Measurements from ENCODE around the gene PLA2G1B. TPM values are rescaled to one million over a fixed set of nuclear protein-coding genes. Genes with fewer than 3 reads are reported as not detected.

PLA2G1B gene
- total and polyA plus RNA-seq, 9 of the 15 experiments (the other 6 are each of a cell fraction or from before 2014, with no cell fraction given), result 1.4 TPM; not detected in 8

DNA sequence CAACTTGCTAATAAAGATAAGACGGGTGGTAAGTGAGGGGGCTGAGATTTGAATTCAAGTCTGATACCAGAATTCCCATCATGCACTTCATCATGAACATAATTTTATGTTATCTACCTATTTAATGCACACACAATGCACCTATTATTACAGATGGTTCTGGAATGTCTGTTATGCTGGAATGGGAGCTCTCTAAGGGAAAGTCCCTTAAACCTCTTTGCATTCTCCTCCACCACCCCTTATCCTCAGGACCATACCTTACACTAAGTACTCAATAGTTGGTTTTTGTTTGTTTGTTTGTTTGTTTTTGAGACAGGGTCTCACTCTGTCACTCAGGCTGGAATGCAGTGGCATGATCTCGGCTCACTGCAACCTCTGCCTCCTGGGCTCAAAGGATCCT lies 48.4 kb upstream of the PLA2G1B start:
- H3K27me3 ChIP-seq (ENCODE audit: control insufficient read depth in 2 of 2, insufficient read depth in 2 of 2, low read length in 2 of 2), result peaks cover 22 to 31% of the 10 kb centered on the region in 2 experiments
- peaks cover 8 to 9% of the 10 kb centered on the region in 2 experiments for H3K4me1 ChIP-seq (replicated peaks in 1 of 2; ENCODE audit: control insufficient read depth in 2 of 2, insufficient read depth in 2 of 2, low read length in 2 of 2)
- POLR2A ChIA-PET, result interaction anchor here (0.7 to 2.5 kb wide), 4 partner anchors 10 to 685 kb away, joined by 3 to 12 read pairs (median 8); partner anchors contain the start of genes RNU4-1 and RNU4-2
- WGBS (ENCODE audit: insufficient coverage, low coverage, missing lambda C conversion rate), result 0% methylated on average over 2 of the region's 2 CpGs
- in situ Hi-C loops (cut with MboI), result no loop called here
- FAIRE-seq (no peak), ATAC-seq (no peak), DNase-seq (ENCODE audit: extremely low read depth in 1 of 4, low spot score in 3 of 4) (no peak)
- no peak overlapping the region for H3K4me2 ChIP-seq (ENCODE audit: insufficient read depth, low read length)
- H3K9me3 ChIP-seq (replicated peaks; ENCODE audit: control insufficient read depth, insufficient read depth, low read depth, low read length), result no peaks in the 10 kb centered on the region
- no peak overlapping the region for H3K27ac ChIP-seq (ENCODE audit: extremely low read depth, low read depth, low read length)
- H3K36me3 ChIP-seq (ENCODE audit: control insufficient read depth, insufficient read depth, low read length), result no peaks in the 10 kb centered on the region
- intact Hi-C loops (cut with micrococcal nuclease), result no loop called here
- no peaks in the 10 kb centered on the region for H3K79me2 ChIP-seq (ENCODE audit: control insufficient read depth, insufficient read depth, low read length)
- H3K4me3 ChIP-seq, result no peak overlapping the region
- H4K20me1 ChIP-seq (replicated peaks; ENCODE audit: control insufficient read depth, insufficient read depth, low read length), result 0 out of 2 replicates have a peak, but pooled peaks cover 4% of the 10 kb centered on the region
- H3K9ac ChIP-seq (ENCODE audit: insufficient read depth in 1 of 2, low read depth in 2 of 2, low read length in 2 of 2), result no peak overlapping the region
- CTCF ChIA-PET (ENCODE audit: low intra/inter-chr PET ratio), result no interaction called here
- no peak overlapping the region for H2AFZ ChIP-seq (ENCODE audit: low read depth, low read length)
- BruUV-seq (replicated peaks), result no TSS peak
- H3K9me1 ChIP-seq (ENCODE audit: control insufficient read depth, insufficient read depth, low read length), result no peaks in the 10 kb centered on the region
- TF ChIP-seq ESRRB (CRISPR knock-in tag; IDR thresholded peaks at IDR 0.05; ENCODE audit: borderline replicate concordance), result no peak
- TF ChIP-seq KDM1A (IDR thresholded peaks at IDR 0.05), result no peak
- no peak for TF ChIP-seq EZH2 (IDR thresholded peaks at IDR 0.05; ENCODE audit: borderline replicate concordance, low read depth, low read length)
- TF ChIP-seq, protein P1, sequence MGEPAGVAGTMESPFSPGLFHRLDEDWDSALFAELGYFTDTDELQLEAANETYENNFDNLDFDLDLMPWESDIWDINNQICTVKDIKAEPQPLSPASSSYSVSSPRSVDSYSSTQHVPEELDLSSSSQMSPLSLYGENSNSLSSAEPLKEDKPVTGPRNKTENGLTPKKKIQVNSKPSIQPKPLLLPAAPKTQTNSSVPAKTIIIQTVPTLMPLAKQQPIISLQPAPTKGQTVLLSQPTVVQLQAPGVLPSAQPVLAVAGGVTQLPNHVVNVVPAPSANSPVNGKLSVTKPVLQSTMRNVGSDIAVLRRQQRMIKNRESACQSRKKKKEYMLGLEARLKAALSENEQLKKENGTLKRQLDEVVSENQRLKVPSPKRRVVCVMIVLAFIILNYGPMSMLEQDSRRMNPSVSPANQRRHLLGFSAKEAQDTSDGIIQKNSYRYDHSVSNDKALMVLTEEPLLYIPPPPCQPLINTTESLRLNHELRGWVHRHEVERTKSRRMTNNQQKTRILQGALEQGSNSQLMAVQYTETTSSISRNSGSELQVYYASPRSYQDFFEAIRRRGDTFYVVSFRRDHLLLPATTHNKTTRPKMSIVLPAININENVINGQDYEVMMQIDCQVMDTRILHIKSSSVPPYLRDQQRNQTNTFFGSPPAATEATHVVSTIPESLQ (CRISPR knock-in tag; IDR thresholded peaks at IDR 0.05), result no peak
- TF ChIP-seq DMBX1 (CRISPR knock-in tag; IDR thresholded peaks at IDR 0.05; ENCODE audit: borderline replicate concordance), result no peak
- TF ChIP-seq HDAC1 (IDR thresholded peaks at IDR 0.05), result no peak
- no peak for TF ChIP-seq TRIM24 (IDR thresholded peaks at IDR 0.05)
- no peak for TF ChIP-seq PRPF4 (IDR thresholded peaks at IDR 0.05; ENCODE audit: insufficient read depth, low read depth, low read length, poor library complexity, severe bottlenecking)
- TF ChIP-seq, protein P2, sequence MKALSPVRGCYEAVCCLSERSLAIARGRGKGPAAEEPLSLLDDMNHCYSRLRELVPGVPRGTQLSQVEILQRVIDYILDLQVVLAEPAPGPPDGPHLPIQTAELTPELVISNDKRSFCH (CRISPR knock-in tag; IDR thresholded peaks at IDR 0.05), result no peak
- TF ChIP-seq, protein P2 (tag; IDR thresholded peaks at IDR 0.05), result no peak
- TF ChIP-seq PHF8 (IDR thresholded peaks at IDR 0.05; ENCODE audit: borderline replicate concordance, low read length), result no peak
- TF ChIP-seq POLR3G (IDR thresholded peaks at IDR 0.05; ENCODE audit: extremely low read depth, insufficient read length, insufficient replicate concordance), result no peak
- TF ChIP-seq ZNF311 (CRISPR knock-in tag; IDR thresholded peaks at IDR 0.05), result no peak
- TF ChIP-seq MIER1 (IDR thresholded peaks at IDR 0.05; ENCODE audit: low read depth), result no peak
- TF ChIP-seq BHLHE40 (IDR thresholded peaks at IDR 0.05; ENCODE audit: low read length), result no peak
- no peak for TF ChIP-seq POLR2AphosphoS2 (IDR thresholded peaks at IDR 0.05; ENCODE audit: low read length)

Data from K562 (cell line).